Spinal cord (tissue), 10 donors: ENCODE results near the gene MYO18B. TPM values are rescaled to one million over a fixed set of nuclear protein-coding genes. Genes with fewer than 3 reads are reported as not detected.

Experiments used
- DNase-seq, 6 donors: peaks; one replicate each; pipeline versions ENCODE4 v3.0.0 to v3.0.0-alpha.2; 2013 to 2015; ENCODE audit warnings: low spot score in 6 of 6, low read depth in 4 of 6
- H3K27ac ChIP-seq: one replicate; pipeline ENCODE4 v1.5.1; 2013; ENCODE audit warnings: low read depth, low read length, control low read depth
- H3K27me3 ChIP-seq: one replicate; pipeline ENCODE4 v1.6.1; 2013; ENCODE audit warnings: low read length; ENCODE audit not compliant: control insufficient read depth, insufficient read depth
- H3K36me3 ChIP-seq: one replicate; pipeline ENCODE4 v1.6.1; 2013; ENCODE audit warnings: low read length; ENCODE audit not compliant: control insufficient read depth, insufficient read depth
- H3K4me1 ChIP-seq: one replicate; pipeline ENCODE4 v1.6.1; 2013; ENCODE audit warnings: low read length; ENCODE audit not compliant: control insufficient read depth, insufficient read depth
- H3K4me3 ChIP-seq: one replicate; pipeline ENCODE4 v1.5.1; 2013; ENCODE audit warnings: low read depth, low read length, control low read depth
- H3K9me3 ChIP-seq: one replicate; pipeline ENCODE4 v1.6.1; 2013; ENCODE audit warnings: low read length; ENCODE audit not compliant: control insufficient read depth, insufficient read depth
- WGBS: methylation state at CpG from one replicate; pipeline ENCODE4 v1.1.5; 2013; ENCODE audit warnings: missing lambda C conversion rate; ENCODE audit not compliant: insufficient coverage; 5-methylcytosine and 5-hydroxymethylcytosine counted together
- polyA plus RNA-seq, 2 donors: library from polyadenylated mRNA; unstranded; fragments of 120-200 nt; gene quantifications; one replicate each; pipeline ENCODE4 v1.2.1, GENCODE V29; 2013; ENCODE audit not compliant: insufficient read length in 2 of 2
- total RNA-seq, 2 donors: library from RNA; depleted of rRNA in 1 of 2; stranded (reverse); fragments of 120-200 nt in 1 of 2; fragments of >200 nt in 1 of 2; gene quantifications; one replicate each; pipeline versions ENCODE4 v1.2.3 to v1.2.4, GENCODE V29; 2013 to 2014
- donor health status: healthy.

Gene MYO18B
- total and polyA plus RNA-seq, 4 donors: 0.33 to 0.99 (median 0.74) TPM

DNA sequence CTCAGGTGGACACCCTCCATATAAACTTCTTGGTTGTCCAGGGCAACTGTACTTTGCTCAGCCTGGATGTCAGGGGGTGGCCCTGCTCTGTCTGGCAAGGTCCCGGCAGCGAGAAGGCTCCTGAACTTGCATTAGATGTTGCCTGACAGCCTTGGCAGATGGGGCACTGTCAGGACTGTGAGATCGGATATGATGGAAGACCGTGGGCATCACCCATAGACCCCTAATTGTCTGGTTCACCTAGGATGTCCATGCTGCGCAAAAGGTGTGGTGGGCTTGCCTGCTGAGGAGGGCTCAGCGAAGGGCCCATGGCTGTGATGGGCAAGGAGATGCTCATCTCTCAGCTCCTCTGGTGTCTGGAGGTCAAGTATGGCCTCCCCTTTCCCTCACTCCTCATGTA, 62.7 kb downstream of the MYO18B start:
- Histone ChIP-seq H3K27me3 (no peaks in the 10 kb centered on the region), H3K9me3 (no peaks in the 10 kb centered on the region), H3K36me3 (no peaks in the 10 kb centered on the region), H3K27ac (no peak overlapping the region), H3K4me3 (no peak overlapping the region), H3K4me1 (no peaks in the 10 kb centered on the region)
- 98% methylated on average over 6 of the region's 6 CpGs for WGBS
- no peak for DNase-seq

DNA sequence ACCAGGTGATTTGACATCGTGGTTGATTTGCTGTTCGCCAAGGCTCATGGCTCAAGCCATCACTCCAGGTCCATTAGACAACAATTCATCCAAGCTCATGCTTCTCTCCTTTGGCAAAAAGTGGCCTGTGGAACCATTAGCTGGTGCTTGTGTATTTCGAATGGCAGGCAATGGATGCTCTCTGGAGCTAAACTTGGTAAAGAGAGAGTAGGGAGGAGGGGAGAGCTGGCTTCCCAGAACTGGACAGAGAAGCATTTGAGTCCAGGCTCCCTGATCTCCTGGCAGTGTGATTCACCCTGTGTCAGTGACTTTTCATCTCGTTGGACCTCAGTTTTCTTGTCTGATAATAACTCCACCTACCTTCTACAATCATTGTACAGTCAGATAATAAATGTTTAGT, 64.6 kb downstream of the MYO18B start:
- H3K27me3 ChIP-seq: no peaks in the 10 kb centered on the region
- no peak for DNase-seq
- WGBS: 60% methylated on average over 1 of the region's 4 CpGs

DNA sequence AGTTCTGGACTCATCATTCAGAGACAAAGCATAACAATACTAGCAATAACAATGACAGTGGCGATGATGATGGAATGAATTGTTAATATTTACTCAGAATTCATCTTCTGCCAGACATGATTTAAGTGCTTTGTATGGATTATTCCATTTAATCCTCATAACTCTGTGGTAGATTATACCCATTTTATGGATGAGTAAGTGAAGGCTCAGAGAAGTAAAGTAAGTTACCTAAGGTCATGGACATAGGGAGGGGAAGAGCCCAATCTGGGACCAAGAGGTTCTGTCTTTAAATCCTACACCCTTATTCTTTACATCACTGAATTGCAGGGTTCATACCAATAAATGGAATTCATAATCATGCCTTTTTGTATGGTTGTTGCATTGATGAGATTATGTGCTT, 72.7 kb downstream of the MYO18B start:
- Histone ChIP-seq H3K27ac (no peak overlapping the region), H3K4me3 (no peak overlapping the region), H3K36me3 (no peaks in the 10 kb centered on the region), H3K4me1 (no peaks in the 10 kb centered on the region), H3K27me3 (no peaks in the 10 kb centered on the region), H3K9me3 (no peaks in the 10 kb centered on the region)
- no peak for DNase-seq
- no CpG with 5 or more reads among the region's 1 CpG for WGBS

More for the DNA sequence above, 64.6 kb downstream of the MYO18B start:
- Histone ChIP-seq H3K27ac (no peak overlapping the region), H3K4me3 (no peak overlapping the region), H3K36me3 (no peaks in the 10 kb centered on the region), H3K9me3 (no peaks in the 10 kb centered on the region), H3K4me1 (no peaks in the 10 kb centered on the region)

DNA sequence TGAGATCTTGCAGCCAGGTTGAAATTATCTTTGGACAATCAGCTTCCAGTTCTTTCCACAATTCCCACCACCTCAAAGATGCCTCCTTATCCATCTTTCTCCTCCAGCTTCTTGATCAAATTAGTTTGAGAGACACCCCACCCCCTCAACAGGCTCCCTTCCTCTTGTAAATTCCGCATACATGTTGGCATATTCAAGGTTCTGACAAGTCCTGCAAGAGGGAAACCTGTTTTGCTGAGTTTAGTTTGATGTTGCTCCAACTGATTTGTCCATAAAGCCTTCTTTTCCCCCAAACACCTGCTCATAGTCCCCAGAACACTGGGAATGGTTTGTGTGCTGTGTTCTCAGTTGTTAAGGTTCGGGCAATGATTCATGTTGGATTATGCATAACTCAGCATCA, 73.6 kb downstream of the MYO18B start:
- Histone ChIP-seq H3K36me3 (no peaks in the 10 kb centered on the region), H3K4me3 (no peak overlapping the region), H3K27me3 (no peaks in the 10 kb centered on the region), H3K9me3 (no peaks in the 10 kb centered on the region), H3K27ac (no peak overlapping the region), H3K4me1 (no peaks in the 10 kb centered on the region)
- 60% methylated on average over 1 of the region's 2 CpGs for WGBS
- no peak for DNase-seq

DNA sequence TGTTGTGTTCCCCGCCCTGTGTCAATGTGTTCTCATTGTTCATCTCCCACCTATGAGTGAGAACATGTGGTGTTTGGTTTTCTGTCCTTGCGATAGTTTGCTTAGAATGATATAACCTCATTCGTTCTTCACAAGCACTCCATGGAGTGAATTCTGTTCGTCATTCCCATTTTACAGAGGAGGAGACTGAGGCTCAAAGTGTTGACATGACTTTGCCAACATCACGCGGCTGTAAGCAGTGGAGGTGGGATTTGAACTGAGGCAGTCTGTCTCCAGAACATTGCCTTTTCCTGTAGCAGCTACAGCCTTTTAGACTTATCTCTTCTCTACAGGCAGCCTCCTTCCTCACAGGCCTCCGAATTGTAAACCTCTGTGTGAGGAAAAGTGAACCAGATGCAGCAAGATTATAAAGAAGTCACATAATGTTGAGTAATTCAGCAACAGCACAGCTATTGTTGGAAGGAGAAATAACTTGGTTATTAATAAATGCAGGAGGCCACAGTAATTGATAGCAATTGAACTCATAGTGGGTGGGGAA, 74.6 kb downstream of the MYO18B start:
- H3K4me3 ChIP-seq: no peak overlapping the region
- 67% methylated on average over 1 of the region's 7 CpGs for WGBS
- no peaks in the 10 kb centered on the region for H3K27me3 ChIP-seq
- no peaks in the 10 kb centered on the region for H3K9me3 ChIP-seq
- peak in 1 of 6 donors; percentile 48 for DNase-seq
- no peaks in the 10 kb centered on the region for H3K36me3 ChIP-seq
- H3K4me1 ChIP-seq: no peaks in the 10 kb centered on the region
- H3K27ac ChIP-seq: no peak overlapping the region

DNA sequence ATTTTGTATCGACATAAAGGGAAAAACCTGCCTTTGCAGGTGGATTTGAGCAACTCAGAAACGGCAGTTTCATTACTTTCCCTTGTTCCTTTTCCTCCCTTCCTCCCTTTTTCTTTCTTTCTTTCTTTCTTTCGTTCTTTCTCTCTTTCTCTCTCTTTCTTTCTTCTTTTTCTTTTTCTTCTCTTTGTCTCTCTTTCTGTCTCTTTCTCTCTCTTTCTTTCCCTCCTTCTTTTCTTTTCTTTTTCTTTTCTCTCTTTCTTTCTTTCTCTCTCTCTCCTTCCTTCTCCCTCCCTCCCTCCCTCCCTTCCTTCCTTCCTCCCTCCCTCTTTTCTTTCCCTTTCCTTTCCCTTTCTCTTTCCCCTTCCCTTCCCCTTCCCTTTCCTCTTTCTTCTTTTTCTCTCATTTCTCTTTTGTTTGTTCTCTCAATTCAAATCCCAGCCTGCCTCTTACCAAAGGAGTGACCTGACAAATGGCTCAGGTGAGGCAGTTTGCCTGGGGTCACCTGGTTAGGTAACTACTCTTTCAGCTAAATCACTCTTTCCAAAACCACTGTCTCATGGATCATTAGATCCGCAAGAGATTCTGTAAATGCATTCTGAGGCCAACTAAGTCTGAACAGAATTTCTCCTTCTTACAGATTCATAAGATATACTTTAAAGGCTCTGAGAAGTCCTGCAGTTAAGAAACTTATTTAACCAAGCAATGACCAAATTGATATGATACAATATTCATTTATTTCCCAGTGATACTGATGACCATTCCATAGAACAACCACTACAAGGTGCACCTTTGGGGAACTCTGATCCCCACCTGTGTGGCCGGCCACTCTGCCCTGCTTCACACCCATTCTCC, 75.3 kb downstream of the MYO18B start:
- 68% methylated on average over 3 of the region's 5 CpGs for WGBS
- no peak for DNase-seq
- Histone ChIP-seq H3K4me1 (no peaks in the 10 kb centered on the region), H3K36me3 (no peaks in the 10 kb centered on the region), H3K27me3 (no peaks in the 10 kb centered on the region), H3K9me3 (no peaks in the 10 kb centered on the region), H3K4me3 (no peak overlapping the region), H3K27ac (no peak overlapping the region)

DNA sequence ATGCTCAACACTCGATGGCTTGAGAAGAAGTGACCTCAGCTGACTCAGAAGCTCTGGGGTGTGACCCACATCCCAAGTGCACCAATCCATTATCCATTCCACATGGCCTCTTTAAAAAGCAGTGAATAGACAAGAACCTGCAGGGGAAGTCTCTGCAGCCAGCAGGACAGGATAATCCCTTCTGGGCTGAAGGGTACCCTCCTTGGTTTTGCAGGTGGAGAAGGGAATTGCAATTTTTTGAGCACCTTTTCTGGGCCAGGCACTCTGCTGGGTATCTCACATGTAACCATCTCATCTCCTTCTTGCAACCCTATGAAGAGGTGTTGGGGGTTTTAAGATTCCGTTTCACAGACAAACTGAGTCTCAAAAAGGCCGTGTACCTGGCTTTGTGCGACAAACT, 76.6 kb downstream of the MYO18B start:
- H3K27me3 ChIP-seq: no peaks in the 10 kb centered on the region
- 89% methylated on average over 3 of the region's 4 CpGs for WGBS
- H3K4me1 ChIP-seq: no peaks in the 10 kb centered on the region
- no peaks in the 10 kb centered on the region for H3K36me3 ChIP-seq
- H3K27ac ChIP-seq: no peak overlapping the region
- DNase-seq: no peak
- no peaks in the 10 kb centered on the region for H3K9me3 ChIP-seq
- no peak overlapping the region for H3K4me3 ChIP-seq

DNA sequence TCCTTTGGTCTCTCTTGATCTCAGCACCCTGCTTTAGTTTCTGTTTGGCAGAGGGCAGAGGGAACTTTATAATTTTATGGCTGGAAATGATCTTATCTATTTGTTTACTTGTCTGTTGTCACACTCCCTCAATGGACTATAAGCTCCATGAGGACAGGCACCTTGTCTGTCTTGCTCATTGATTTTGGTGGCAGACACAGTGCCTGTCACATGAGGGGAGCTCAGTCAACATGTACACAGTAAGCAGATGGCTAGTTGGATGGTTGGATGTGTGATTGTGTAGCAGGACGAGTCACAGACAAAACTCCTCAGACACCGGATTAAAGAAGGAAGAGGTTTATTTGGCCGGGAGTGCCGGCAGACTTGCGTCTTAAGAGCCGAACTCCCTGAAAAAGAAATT, 80.4 kb downstream of the MYO18B start:
- Histone ChIP-seq H3K27me3 (no peaks in the 10 kb centered on the region), H3K36me3 (no peaks in the 10 kb centered on the region), H3K9me3 (no peaks in the 10 kb centered on the region), H3K4me3 (no peak overlapping the region), H3K27ac (no peak overlapping the region), H3K4me1 (peaks cover 14% of the 10 kb centered on the region)
- DNase-seq: no peak
- 81% methylated on average over 6 of the region's 6 CpGs for WGBS

DNA sequence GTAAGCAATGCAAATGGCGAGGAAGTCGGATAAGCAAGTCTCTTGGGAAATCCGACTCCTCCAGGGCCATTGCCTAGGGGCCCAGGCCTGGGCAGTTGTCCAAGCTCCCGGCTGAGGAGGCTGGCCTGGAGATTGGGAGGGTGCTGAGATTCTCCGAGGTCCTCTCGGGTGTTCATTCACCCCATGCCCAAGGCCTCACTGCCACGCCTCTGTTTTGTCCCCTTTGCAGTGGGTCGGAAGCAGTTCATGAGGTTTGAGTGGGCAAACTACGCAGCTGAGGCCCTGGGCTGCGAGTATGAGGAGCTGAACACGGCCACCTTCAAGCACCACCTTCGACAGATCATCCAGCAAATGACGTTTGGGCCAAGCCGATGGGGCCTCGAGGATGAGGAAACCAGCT, 81.3 kb downstream of the MYO18B start:
- H3K4me1 ChIP-seq: peaks cover 18% of the 10 kb centered on the region
- no peak overlapping the region for H3K4me3 ChIP-seq
- no peak for DNase-seq
- 93% methylated on average over 14 of the region's 15 CpGs for WGBS
- H3K9me3 ChIP-seq: no peaks in the 10 kb centered on the region
- H3K36me3 ChIP-seq: no peaks in the 10 kb centered on the region
- no peak overlapping the region for H3K27ac ChIP-seq
- H3K27me3 ChIP-seq: no peaks in the 10 kb centered on the region

DNA sequence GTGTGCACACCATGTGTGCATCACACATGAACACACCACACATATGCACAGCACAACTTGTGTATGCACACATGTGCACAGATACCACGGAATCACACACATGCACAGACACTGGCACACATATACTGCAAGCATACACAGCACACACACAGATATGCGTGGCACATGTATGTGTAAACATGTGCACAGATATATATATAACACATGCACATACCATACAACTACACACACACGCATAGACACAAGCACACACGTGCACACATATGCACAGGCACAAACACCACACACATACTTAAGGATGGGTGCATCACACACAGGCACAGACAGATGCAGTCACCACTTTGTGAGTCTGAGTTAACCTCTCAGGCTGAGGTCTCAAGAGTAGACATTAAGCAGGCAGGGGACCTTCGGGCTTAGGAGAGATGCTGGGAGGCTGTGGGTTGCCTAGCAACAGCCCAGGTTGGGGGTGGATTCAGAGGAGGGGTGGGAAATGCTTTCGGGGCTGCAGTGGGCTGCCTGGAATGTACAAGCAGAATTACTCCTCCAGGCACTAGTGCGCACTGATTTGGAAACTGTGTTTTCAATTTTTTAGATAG, 82.9 kb downstream of the MYO18B start:
- no peaks in the 10 kb centered on the region for H3K36me3 ChIP-seq

More for the DNA sequence above, 82.9 kb downstream of the MYO18B start:
- no peaks in the 10 kb centered on the region for H3K9me3 ChIP-seq
- H3K27me3 ChIP-seq: no peaks in the 10 kb centered on the region
- 36% methylated on average over 3 of the region's 7 CpGs for WGBS
- no peak overlapping the region for H3K27ac ChIP-seq
- H3K4me3 ChIP-seq: no peak overlapping the region
- DNase-seq: peak in 4 of 6 donors; percentile 47 to 94 (median 60)
- H3K4me1 ChIP-seq: peaks cover 18% of the 10 kb centered on the region
